Ishikawa (cell line): ENCODE results near the gene OR13J1.

ENCODE experiments used
- CEBPB ChIP-seq: IDR thresholded peaks from 2 replicates; pipeline ENCODE4 v1.6.1; 2012
- EP300 ChIP-seq: IDR thresholded peaks from 2 replicates; pipeline ENCODE4 v1.6.1; 2012; ENCODE audit warnings: borderline replicate concordance
- FOXM1 ChIP-seq: IDR thresholded peaks from 2 replicates; pipeline ENCODE4 v1.6.1; 2012; ENCODE audit warnings: low read depth, borderline replicate concordance
- NFIC ChIP-seq: IDR thresholded peaks from 2 replicates; pipeline ENCODE4 v1.6.1; 2012
- RAD21 ChIP-seq: IDR thresholded peaks from 2 replicates; pipeline ENCODE4 v1.6.1; 2012; ENCODE audit warnings: low read depth
- REST ChIP-seq: IDR thresholded peaks from 2 replicates; pipeline ENCODE4 v1.6.1; 2012; ENCODE audit warnings: low read depth, mild to moderate bottlenecking
- TAF1 ChIP-seq: IDR thresholded peaks from 2 replicates; pipeline ENCODE4 v1.6.1; 2012; ENCODE audit warnings: low read depth, mild to moderate bottlenecking
- TEAD4 ChIP-seq: IDR thresholded peaks from 2 replicates; pipeline ENCODE4 v1.6.1; 2012
- YY1 ChIP-seq: IDR thresholded peaks from 2 replicates; pipeline ENCODE4 v1.6.1; 2012; ENCODE audit warnings: low read depth
- ZBTB7A ChIP-seq: IDR thresholded peaks from 2 replicates; pipeline ENCODE4 v1.6.1; 2012; ENCODE audit warnings: low read depth

GRCh38 chr9:35820076-35820475, 50.1 kb downstream of the OR13J1 start:
- TF ChIP-seq REST (no peak), TEAD4 (no peak), YY1 (no peak), TAF1 (no peak), EP300 (no peak), CEBPB (no peak), RAD21 (no peak), FOXM1 (no peak), NFIC (no peak), ZBTB7A (no peak)
